HuH-7.5 (cell line): ENCODE data around the gene PDXK.
"Not testable (repeated sequence)": the region's sequence is repeated elsewhere in the genome, so short reads cannot be mapped to it uniquely, and the experiment has no call there.

Experiments
- DNase-seq: peaks from one replicate; pipeline ENCODE4 v3.0.0; 2011; ENCODE audit warnings: low spot score

The PDXK gene

GRCh38 chr21:43697758-43698643, 20.9 kb upstream of the PDXK start:
- no peak for DNase-seq

GRCh38 chr21:43699492-43699777, 19.5 kb upstream of the PDXK start:
- DNase-seq = not testable (repeated sequence)

- DNase-seq = no peak
Measured at GRCh38 chr21:43699933-43700599, 18.9 kb upstream of the PDXK start.

GRCh38 chr21:43701936-43702784, 16.8 kb upstream of the PDXK start:
- no peak for DNase-seq

GRCh38 chr21:43702785-43703034, 16.2 kb upstream of the PDXK start:
- no peak for DNase-seq

- no peak for DNase-seq
Measured at GRCh38 chr21:43703035-43703880, 15.7 kb upstream of the PDXK start.

- no peak for DNase-seq
Measured at GRCh38 chr21:43707462-43707861, 11.5 kb upstream of the PDXK start.

GRCh38 chr21:43708745-43709381, 10.1 kb upstream of the PDXK start:
- no peak for DNase-seq

GRCh38 chr21:43712268-43712942, 6.5 kb upstream of the PDXK start:
- no peak for DNase-seq

- DNase-seq = not testable (repeated sequence)
Measured at GRCh38 chr21:43713123-43713522, 5.8 kb upstream of the PDXK start.

- DNase-seq = no peak
Measured at GRCh38 chr21:43716376-43717165, 2.4 kb upstream of the PDXK start.

- no peak for DNase-seq
Measured at GRCh38 chr21:43717166-43717853, 1.6 kb upstream of the PDXK start.

GRCh38 chr21:43717967-43718871, 710 bp upstream of the PDXK start:
- DNase-seq = no peak

GRCh38 chr21:43719748-43720538, 1.0 kb downstream of the PDXK start:
- DNase-seq = no peak

- DNase-seq = no peak
Measured at GRCh38 chr21:43720539-43721166, 1.7 kb downstream of the PDXK start.

GRCh38 chr21:43721206-43721605, 2.3 kb downstream of the PDXK start:
- no peak for DNase-seq

GRCh38 chr21:43721939-43722338, 3.0 kb downstream of the PDXK start:
- no peak for DNase-seq
